ENCODE data around the gene ST6GALNAC2.

Gene ST6GALNAC2

DNA sequence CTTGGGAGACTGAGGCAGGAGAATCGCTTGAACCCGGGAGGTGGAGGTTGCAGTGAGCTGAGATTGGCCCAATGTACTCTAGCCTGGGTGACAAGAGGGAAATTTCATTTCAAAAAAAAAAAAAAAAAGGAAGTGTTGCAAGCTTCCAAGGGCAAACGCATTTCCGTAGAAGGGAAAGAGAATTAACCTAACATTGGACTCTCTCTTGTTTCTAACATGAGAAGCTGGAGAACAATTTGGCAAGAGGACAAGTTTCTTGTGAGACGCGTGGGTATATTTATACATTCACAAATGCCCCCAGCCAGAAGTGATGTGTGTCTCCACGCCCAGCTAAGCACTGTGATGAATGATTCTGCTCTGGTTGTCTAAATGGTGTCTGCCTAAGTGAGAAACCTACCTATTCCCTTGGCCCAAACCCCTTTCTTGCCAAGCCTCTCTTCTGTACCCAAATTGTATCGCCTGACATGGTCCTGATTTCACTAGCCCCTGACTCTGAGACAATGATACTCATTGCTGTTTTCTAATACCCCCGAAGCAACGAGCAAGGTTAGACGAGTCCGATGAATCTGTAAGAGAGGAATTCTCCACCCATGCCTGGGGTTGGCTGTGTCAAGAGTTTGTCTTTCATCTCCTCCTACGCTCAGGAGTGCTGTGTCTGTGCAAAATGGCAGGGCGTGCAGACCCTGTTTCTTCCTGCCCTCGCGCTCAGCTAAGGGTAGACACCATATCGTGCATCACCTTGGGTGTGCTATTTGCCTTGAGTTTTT, 14.2 kb upstream of the ST6GALNAC2 start:
- no peak for DNase-seq (ENCODE audit: low read depth, low spot score)

DNA sequence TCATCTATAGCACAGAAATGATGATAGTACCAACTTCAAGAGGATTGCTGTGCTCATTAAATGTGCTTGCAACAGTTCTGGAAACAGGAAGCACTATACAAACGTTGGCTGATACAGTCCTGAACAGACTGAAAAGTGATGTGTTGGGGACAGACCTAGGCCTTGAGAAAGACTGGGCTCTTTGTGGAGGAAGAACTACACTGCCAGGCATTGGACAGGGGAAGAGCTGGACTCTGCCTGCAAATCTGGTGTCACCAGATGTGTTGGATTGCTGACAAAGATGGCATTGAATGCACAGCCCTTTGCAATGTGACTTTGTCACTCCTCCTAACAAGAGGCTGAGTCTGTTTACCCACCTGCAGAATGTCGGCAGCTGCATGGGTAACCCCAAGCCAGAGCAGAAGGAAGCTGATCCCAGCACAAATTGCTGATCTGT, 12.4 kb upstream of the ST6GALNAC2 start:
- DNase-seq (ENCODE audit: low read depth, low spot score): no peak

DNA sequence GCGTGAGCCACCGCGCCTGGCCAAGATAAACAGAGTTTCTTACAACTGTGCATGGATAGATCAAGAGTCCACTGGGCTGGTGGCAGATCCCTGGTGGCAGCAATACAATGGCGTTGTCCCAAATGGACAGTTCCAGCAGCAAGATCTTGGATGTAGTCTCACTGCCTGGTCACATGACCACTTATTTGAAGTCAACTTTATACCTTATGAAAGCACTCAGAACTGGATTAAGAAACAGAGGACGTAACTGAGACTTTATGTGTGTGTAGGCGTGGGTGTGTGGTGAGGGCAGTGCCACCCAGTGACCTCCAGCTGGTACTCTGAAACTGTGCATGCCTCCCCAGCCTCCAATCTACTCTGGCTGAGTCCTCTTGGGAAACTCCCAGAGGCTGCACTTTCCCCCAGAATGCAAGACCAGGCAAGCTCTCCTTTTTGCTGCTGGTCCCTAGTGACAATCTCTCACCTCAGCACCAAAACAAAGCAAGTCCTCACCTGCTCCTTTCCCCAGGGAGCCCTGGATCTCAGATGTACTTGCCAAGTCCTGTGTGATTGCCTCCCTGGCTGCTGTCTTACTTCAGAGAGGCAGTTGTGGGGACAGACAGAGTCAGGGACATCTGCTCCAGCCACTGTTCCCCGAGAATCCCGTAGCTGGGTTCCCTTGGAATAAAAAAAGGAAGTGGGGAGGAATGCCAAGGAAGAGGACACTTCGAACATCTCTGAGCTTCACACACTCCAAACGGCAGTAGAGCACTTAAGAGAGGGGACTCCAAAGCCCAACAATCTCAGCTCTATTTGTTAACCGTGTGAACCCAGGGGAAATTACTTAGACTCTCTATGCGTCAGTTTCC, 11.7 kb upstream of the ST6GALNAC2 start:
- DNase-seq (ENCODE audit: low read depth, low spot score): no peak

GRCh38 chr17:76594690-76595089, 9.0 kb upstream of the ST6GALNAC2 start:
- DNase-seq (ENCODE audit: low read depth, low spot score): no peak

DNA sequence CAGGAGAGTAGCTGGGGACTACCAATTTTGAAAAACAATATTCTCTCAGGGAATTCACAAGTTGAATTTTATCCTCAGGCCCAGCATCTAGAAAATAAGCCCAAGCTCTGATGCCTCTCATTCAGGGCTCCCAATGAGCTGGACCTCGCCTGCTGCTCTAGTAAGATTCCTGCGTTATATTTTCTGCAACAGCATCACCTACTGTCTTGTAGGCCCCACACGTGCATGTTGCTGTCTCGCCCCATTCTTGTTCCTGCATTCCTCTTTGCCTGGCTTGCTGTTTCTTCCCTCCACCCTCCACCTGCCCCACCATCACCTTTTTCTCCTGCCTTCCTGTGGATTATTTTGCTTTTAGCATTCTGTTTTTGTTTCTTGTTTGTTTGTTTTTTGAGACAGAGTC, 8.3 kb upstream of the ST6GALNAC2 start:
- no peak for DNase-seq (ENCODE audit: low read depth, low spot score)

GRCh38 chr17:76593384-76593826, 7.7 kb upstream of the ST6GALNAC2 start:
- DNase-seq (ENCODE audit: low read depth, low spot score): no peak

- no peak for DNase-seq (ENCODE audit: low read depth, low spot score)
Observed at GRCh38 chr17:76588182-76588581, 2.5 kb upstream of the ST6GALNAC2 start.

DNA sequence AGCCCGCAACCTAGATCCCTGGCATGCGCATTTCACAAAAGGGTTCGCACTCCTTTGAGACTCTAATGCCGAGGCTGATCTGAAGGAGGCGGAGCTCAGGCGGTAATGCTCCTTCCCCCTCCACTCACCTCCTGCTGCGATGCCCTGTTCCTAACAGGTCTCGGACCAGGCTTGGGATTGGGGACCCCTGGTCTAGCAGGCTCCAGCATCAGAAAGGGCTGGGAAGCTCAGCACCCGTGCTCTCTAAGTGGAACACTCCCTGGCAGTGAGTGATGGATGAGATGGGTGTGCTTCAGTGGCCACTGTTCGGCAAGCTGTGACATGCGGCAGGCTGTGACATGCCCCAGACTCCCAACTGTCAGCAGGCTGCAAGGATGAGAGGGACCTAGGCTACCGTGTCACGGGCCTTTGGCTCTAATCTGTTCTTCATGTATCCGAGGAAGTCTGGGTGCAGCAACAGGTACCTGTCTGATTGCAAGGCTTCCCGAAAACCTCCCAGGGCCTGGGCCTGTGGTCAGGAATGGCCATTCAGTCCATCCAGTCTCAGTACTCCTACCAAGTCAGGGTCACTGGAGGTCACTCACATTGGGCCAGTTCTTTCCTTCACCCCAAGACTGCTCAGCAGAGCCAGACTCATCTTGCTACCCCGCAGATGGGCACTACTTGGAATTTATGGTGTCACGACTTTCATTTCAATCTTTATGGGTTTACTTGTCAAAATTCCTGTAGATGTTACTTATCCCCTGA, 1.3 kb upstream of the ST6GALNAC2 start:
- DNase-seq (ENCODE audit: low read depth, low spot score): no peak

DNA sequence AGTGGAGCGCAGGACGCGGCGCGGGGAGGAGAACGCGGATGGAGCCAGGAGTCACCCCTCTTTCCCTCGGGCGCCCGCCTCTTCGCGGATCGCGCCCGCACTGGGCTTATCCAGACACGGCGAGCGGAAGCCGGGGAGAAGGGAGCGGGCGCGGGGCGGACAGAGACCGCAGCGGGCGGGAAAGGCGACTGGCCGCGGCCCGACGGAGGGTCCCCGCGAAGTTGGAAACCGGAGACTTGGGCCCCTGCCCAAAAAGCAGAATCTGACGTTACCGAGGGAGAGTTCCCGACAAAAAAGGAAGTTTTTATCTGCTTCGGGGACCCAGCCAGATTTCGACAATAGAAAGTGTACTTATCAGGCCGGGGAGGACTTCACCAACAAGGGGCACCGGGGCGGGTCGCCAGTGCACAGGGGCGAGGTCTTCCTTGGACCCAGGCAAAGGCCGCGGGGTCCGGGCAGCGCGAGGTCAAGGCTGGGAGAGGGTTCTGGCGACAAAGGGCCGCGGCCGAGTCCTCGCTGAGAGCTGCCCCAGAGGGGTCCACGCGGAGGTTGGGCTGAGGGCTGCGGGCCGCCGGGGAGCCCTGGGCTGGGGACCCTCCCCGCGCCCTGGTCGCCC, 519 bp downstream of the ST6GALNAC2 start:
- DNase-seq (ENCODE audit: low read depth, low spot score): peak; percentile 53

DNA sequence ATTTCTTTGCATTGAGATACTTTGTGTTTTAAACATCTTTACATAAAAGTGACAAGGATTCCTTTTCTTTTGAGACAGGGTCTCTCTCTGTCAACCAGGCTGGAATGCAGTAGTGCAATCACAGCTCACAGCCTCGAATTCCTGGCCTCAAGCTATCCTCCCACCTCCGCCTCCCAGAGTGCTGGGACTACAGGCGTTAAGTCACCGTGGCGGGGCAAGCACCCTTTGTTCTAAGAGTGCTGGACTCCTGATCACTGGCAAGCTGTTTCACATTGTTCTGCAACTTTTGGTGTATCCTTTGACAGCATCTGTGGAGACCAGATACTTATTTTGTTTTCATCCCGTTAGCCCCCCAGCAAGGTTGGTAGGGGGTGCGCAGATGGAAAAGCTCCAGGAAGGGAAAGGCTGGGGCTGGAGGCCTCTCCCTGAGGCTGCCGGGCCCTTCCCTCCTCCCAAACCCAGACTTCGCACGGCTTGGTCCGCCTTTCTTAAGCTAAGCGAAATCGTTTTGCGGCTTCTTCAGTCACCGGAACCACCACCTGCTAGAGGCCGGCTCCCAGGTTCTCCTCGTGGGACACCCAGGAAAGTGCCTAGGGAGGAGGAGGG, 1.1 kb downstream of the ST6GALNAC2 start:
- no peak for DNase-seq (ENCODE audit: low read depth, low spot score)

DNA sequence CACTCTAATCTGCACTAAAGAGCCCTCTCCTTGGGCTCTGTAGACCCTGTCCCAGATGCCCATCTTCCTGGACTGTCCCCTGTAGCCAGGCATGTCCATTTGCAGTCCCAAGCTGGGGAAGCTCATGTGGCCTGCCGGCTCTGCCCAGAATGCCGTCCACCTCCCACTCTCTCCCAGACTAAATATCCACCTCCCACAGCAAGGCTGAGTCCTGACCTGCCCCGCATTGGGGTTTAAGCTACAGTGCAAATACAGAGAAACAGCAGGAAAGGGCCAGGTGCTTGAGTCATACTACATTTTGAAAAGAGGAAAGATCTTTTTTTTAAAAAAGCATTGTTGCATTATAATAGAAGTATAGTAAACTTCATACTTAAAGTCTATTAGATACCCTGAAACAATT, 3.0 kb downstream of the ST6GALNAC2 start:
- no peak for DNase-seq (ENCODE audit: low read depth, low spot score)

GRCh38 chr17:76581515-76581914, 4.1 kb downstream of the ST6GALNAC2 start:
- no peak for DNase-seq (ENCODE audit: low read depth, low spot score)

GRCh38 chr17:76579281-76579680, 6.4 kb downstream of the ST6GALNAC2 start:
- DNase-seq (ENCODE audit: low read depth, low spot score): no peak

DNA sequence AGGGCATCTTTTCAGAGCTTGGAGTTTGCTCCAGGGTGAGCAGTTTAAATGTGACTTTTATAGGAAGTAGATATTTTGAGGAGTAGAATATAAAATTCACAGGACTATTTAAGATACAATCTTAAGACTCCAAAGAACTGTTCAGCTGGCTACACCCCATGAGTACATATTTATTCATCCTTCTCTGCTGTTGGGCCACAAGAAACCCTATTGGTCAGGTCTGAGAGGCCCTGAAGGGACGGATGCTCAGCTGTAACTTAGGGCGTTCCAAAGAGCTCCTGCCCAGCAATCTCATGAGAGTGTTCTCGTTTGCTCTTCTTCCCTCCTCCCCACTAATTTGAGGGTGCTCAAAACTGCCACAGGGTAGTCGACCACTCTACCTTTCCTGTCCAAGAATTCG, 7.3 kb downstream of the ST6GALNAC2 start:
- no peak for DNase-seq (ENCODE audit: low read depth, low spot score)

DNA sequence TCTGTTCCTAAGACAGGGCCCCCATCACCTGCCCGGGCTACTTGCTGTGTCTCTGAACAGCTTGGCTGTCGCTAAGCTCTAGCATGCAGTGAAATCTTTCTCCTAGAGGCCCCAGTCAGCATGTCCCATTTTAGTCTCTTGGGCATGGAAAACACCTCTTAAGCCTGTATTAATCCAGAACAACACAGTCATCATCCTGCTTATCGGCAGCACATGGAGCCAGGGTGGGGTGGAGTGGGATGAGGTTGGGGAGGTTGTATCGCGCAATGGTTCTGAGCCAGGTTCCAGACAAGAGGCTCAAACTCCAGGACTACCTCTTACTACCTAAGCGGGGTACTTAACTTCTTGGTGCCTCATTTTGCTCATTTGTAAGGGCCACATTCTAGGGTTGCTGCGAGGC, 7.8 kb downstream of the ST6GALNAC2 start:
- DNase-seq (ENCODE audit: low read depth, low spot score): no peak

- DNase-seq (ENCODE audit: low read depth, low spot score): no peak
Observed at GRCh38 chr17:76576189-76576588, 9.5 kb downstream of the ST6GALNAC2 start.

- no peak for DNase-seq (ENCODE audit: low read depth, low spot score)
Observed at GRCh38 chr17:76575570-76575969, 10.1 kb downstream of the ST6GALNAC2 start.

- no peak for DNase-seq (ENCODE audit: low read depth, low spot score)
Observed at GRCh38 chr17:76574166-76574565, 11.5 kb downstream of the ST6GALNAC2 start.

DNA sequence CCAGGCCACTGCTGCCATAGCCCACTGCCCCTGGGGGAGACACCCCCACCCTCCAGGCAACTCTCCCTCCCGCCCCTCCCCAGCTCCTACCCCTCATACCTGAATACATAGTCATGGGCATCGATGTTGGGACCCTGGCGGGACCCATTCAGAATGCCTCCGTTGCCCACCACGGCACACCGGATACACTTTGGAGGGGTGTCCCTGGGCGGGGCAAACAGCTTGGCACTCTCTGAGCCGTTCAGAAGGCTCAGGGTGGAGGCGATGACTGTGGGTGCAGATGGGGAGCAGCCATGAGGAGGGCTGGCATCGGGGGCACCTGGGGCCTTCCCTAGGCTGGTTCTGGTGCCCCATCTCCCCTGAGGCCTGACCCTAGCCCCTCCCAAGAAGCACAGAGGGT, 12.6 kb downstream of the ST6GALNAC2 start:
- no peak for DNase-seq (ENCODE audit: low read depth, low spot score)

GRCh38 chr17:76572201-76572910, 13.3 kb downstream of the ST6GALNAC2 start:
- no peak for DNase-seq (ENCODE audit: low read depth, low spot score)
